A673 (cell line): Measurements from ENCODE around the gene GSTM1.
"Not testable (repeated sequence)": the region's sequence is repeated elsewhere in the genome, so short reads cannot be mapped to it uniquely, and the experiment has no call there.

Experiments
- EZH2 ChIP-seq: fragments of 200-600 bp; sonication (generic); IDR thresholded peaks from 2 replicates; pipeline ENCODE4 v1.6.1; 2017; ENCODE audit warnings: borderline replicate concordance, low read depth, mild to moderate bottlenecking, mixed read lengths, antibody characterized with exemption, low read length; ENCODE audit not compliant: poor library complexity, severe bottlenecking
- TF ChIP-seq, protein P1 (sequence below): fragments of 300-800, 200-600 bp; sonication (generic); conservative IDR thresholded peaks from 2 replicates; pipeline ENCODE4 v1.5.1; 2017; ENCODE audit warnings: low read depth, mild to moderate bottlenecking, antibody characterized with exemption, low read length, moderate library complexity, mixed read lengths

DNA sequence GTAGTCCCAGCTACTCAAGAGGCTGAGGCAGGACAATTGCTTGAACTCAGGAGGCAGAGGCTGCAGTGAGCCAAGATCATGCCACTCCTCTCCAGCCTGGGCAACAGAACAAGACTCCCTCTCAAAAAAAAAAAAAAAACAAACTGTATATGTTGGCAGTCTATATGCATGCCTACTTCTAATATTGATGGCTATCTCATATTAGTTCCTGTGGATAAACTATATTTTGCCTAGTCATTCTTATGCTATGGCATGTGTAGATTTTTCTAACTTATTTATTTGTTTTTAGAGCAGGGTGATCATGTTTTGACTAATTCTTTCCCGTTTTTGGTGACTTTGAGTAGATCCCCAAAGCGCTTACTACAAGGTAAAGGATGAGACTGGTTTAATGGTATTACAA lies 9.0 kb upstream of the GSTM1 start:
- TF ChIP-seq EZH2 = not testable (repeated sequence)
- TF ChIP-seq, protein P1, sequence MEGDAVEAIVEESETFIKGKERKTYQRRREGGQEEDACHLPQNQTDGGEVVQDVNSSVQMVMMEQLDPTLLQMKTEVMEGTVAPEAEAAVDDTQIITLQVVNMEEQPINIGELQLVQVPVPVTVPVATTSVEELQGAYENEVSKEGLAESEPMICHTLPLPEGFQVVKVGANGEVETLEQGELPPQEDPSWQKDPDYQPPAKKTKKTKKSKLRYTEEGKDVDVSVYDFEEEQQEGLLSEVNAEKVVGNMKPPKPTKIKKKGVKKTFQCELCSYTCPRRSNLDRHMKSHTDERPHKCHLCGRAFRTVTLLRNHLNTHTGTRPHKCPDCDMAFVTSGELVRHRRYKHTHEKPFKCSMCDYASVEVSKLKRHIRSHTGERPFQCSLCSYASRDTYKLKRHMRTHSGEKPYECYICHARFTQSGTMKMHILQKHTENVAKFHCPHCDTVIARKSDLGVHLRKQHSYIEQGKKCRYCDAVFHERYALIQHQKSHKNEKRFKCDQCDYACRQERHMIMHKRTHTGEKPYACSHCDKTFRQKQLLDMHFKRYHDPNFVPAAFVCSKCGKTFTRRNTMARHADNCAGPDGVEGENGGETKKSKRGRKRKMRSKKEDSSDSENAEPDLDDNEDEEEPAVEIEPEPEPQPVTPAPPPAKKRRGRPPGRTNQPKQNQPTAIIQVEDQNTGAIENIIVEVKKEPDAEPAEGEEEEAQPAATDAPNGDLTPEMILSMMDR = not testable (repeated sequence)
